ENCODE measurements around the gene EIF2B2. TPM values are rescaled to one million over a fixed set of nuclear protein-coding genes. Genes with fewer than 3 reads are reported as not detected.
A peak's percentile ranks its signal among the peaks of the same experiment; 100 is the strongest.

The EIF2B2 gene
- total and polyA plus RNA-seq, 4 donors = 23.2 to 56.8 (median 47.1) TPM

- Histone ChIP-seq H3K27me3 (ENCODE audit: control insufficient read depth, insufficient read depth, low read length) (no peaks in the 10 kb centered on the region), H3K36me3 (ENCODE audit: control insufficient read depth, insufficient read depth, low read length) (peaks cover 25% of the 10 kb centered on the region), H3K9me3 (ENCODE audit: control insufficient read depth, insufficient read depth, low read length) (no peaks in the 10 kb centered on the region), H3K27ac (ENCODE audit: low read depth, low read length) (no peak overlapping the region), H3K4me1 (ENCODE audit: control insufficient read depth, insufficient read depth, low read length) (no peaks in the 10 kb centered on the region), H3K4me3 (ENCODE audit: low read depth, low read length) (no peak overlapping the region)
- DNase-seq (ENCODE audit: low read depth in 4 of 6, low spot score in 6 of 6) = no peak
- 95% methylated on average over 2 of the region's 2 CpGs for WGBS (ENCODE audit: insufficient coverage)
These were observed 23.2 kb downstream of the EIF2B2 start for GRCh38 chr14:75025876-75026275.

- H3K9me3 ChIP-seq (ENCODE audit: control insufficient read depth, insufficient read depth, low read length) = no peaks in the 10 kb centered on the region
- no peak overlapping the region for H3K4me3 ChIP-seq (ENCODE audit: low read depth, low read length)
- H3K27ac ChIP-seq (ENCODE audit: low read depth, low read length) = no peak overlapping the region
- no CpG with 5 or more reads among the region's 1 CpG for WGBS (ENCODE audit: insufficient coverage)
- no peaks in the 10 kb centered on the region for H3K27me3 ChIP-seq (ENCODE audit: control insufficient read depth, insufficient read depth, low read length)
- H3K36me3 ChIP-seq (ENCODE audit: control insufficient read depth, insufficient read depth, low read length) = peaks cover 38% of the 10 kb centered on the region
- no peaks in the 10 kb centered on the region for H3K4me1 ChIP-seq (ENCODE audit: control insufficient read depth, insufficient read depth, low read length)
- DNase-seq (ENCODE audit: low read depth in 4 of 6, low spot score in 6 of 6) = no peak
These were observed 27.4 kb downstream of the EIF2B2 start for GRCh38 chr14:75030147-75030546.

- H3K36me3 ChIP-seq (ENCODE audit: control insufficient read depth, insufficient read depth, low read length) = peaks cover 29% of the 10 kb centered on the region
- WGBS (ENCODE audit: insufficient coverage) = no CpG with 5 or more reads among the region's 2 CpGs
- H3K4me1 ChIP-seq (ENCODE audit: control insufficient read depth, insufficient read depth, low read length) = no peaks in the 10 kb centered on the region
These were observed 30.2 kb downstream of the EIF2B2 start for GRCh38 chr14:75032939-75033338.

GRCh38 chr14:75040507-75040906 lies 37.8 kb downstream of the EIF2B2 start:
- WGBS (ENCODE audit: insufficient coverage) = no CpG with 5 or more reads among the region's 1 CpG

More at GRCh38 chr14:75032939-75033338, 30.2 kb downstream of the EIF2B2 start:
- no peak for DNase-seq (ENCODE audit: low read depth in 4 of 6, low spot score in 6 of 6)
- no peak overlapping the region for H3K27ac ChIP-seq (ENCODE audit: low read depth, low read length)
- H3K9me3 ChIP-seq (ENCODE audit: control insufficient read depth, insufficient read depth, low read length) = no peaks in the 10 kb centered on the region
- H3K4me3 ChIP-seq (ENCODE audit: low read depth, low read length) = no peak overlapping the region
- H3K27me3 ChIP-seq (ENCODE audit: control insufficient read depth, insufficient read depth, low read length) = no peaks in the 10 kb centered on the region

GRCh38 chr14:75040959-75041358 lies 38.2 kb downstream of the EIF2B2 start:
- Histone ChIP-seq H3K4me1 (ENCODE audit: control insufficient read depth, insufficient read depth, low read length) (peaks cover 4% of the 10 kb centered on the region), H3K4me3 (ENCODE audit: low read depth, low read length) (no peak overlapping the region), H3K27ac (ENCODE audit: low read depth, low read length) (no peak overlapping the region), H3K9me3 (ENCODE audit: control insufficient read depth, insufficient read depth, low read length) (no peaks in the 10 kb centered on the region), H3K27me3 (ENCODE audit: control insufficient read depth, insufficient read depth, low read length) (no peaks in the 10 kb centered on the region), H3K36me3 (ENCODE audit: control insufficient read depth, insufficient read depth, low read length) (peaks cover 19% of the 10 kb centered on the region)
- DNase-seq (ENCODE audit: low read depth in 4 of 6, low spot score in 6 of 6) = no peak
- 100% methylated on average over 2 of the region's 2 CpGs for WGBS (ENCODE audit: insufficient coverage)

More at GRCh38 chr14:75040507-75040906, 37.8 kb downstream of the EIF2B2 start:
- Histone ChIP-seq H3K27me3 (ENCODE audit: control insufficient read depth, insufficient read depth, low read length) (no peaks in the 10 kb centered on the region), H3K4me1 (ENCODE audit: control insufficient read depth, insufficient read depth, low read length) (peaks cover 4% of the 10 kb centered on the region), H3K36me3 (ENCODE audit: control insufficient read depth, insufficient read depth, low read length) (peaks cover 19% of the 10 kb centered on the region), H3K27ac (ENCODE audit: low read depth, low read length) (no peak overlapping the region), H3K4me3 (ENCODE audit: low read depth, low read length) (no peak overlapping the region), H3K9me3 (ENCODE audit: control insufficient read depth, insufficient read depth, low read length) (no peaks in the 10 kb centered on the region)
- no peak for DNase-seq (ENCODE audit: low read depth in 4 of 6, low spot score in 6 of 6)

GRCh38 chr14:75041613-75042012 lies 38.9 kb downstream of the EIF2B2 start:
- no peaks in the 10 kb centered on the region for H3K27me3 ChIP-seq (ENCODE audit: control insufficient read depth, insufficient read depth, low read length)
- no peak overlapping the region for H3K27ac ChIP-seq (ENCODE audit: low read depth, low read length)
- no peak overlapping the region for H3K4me3 ChIP-seq (ENCODE audit: low read depth, low read length)
- H3K9me3 ChIP-seq (ENCODE audit: control insufficient read depth, insufficient read depth, low read length) = no peaks in the 10 kb centered on the region
- peaks cover 4% of the 10 kb centered on the region for H3K4me1 ChIP-seq (ENCODE audit: control insufficient read depth, insufficient read depth, low read length)
- H3K36me3 ChIP-seq (ENCODE audit: control insufficient read depth, insufficient read depth, low read length) = peaks cover 17% of the 10 kb centered on the region
- WGBS (ENCODE audit: insufficient coverage) = no CpG with 5 or more reads among the region's 4 CpGs
- no peak for DNase-seq (ENCODE audit: low read depth in 4 of 6, low spot score in 6 of 6)

GRCh38 chr14:75042035-75042434 lies 39.3 kb downstream of the EIF2B2 start:
- 20% methylated on average over 1 of the region's 6 CpGs for WGBS (ENCODE audit: insufficient coverage)
- Histone ChIP-seq H3K4me1 (ENCODE audit: control insufficient read depth, insufficient read depth, low read length) (peaks cover 4% of the 10 kb centered on the region), H3K27ac (ENCODE audit: low read depth, low read length) (no peak overlapping the region), H3K4me3 (ENCODE audit: low read depth, low read length) (no peak overlapping the region), H3K27me3 (ENCODE audit: control insufficient read depth, insufficient read depth, low read length) (no peaks in the 10 kb centered on the region), H3K9me3 (ENCODE audit: control insufficient read depth, insufficient read depth, low read length) (no peaks in the 10 kb centered on the region), H3K36me3 (ENCODE audit: control insufficient read depth, insufficient read depth, low read length) (peaks cover 17% of the 10 kb centered on the region)
- DNase-seq (ENCODE audit: low read depth in 4 of 6, low spot score in 6 of 6) = peak in 1 of 6 donors; percentile 46

- peaks cover 4% of the 10 kb centered on the region for H3K4me1 ChIP-seq (ENCODE audit: control insufficient read depth, insufficient read depth, low read length)
- WGBS (ENCODE audit: insufficient coverage) = no CpG with 5 or more reads among the region's 2 CpGs
- peaks cover 8% of the 10 kb centered on the region for H3K36me3 ChIP-seq (ENCODE audit: control insufficient read depth, insufficient read depth, low read length)
- H3K4me3 ChIP-seq (ENCODE audit: low read depth, low read length) = no peak overlapping the region
- H3K27ac ChIP-seq (ENCODE audit: low read depth, low read length) = no peak overlapping the region
- peak in 1 of 6 donors; percentile 50 for DNase-seq (ENCODE audit: low read depth in 4 of 6, low spot score in 6 of 6)
- no peaks in the 10 kb centered on the region for H3K9me3 ChIP-seq (ENCODE audit: control insufficient read depth, insufficient read depth, low read length)
- H3K27me3 ChIP-seq (ENCODE audit: control insufficient read depth, insufficient read depth, low read length) = no peaks in the 10 kb centered on the region
These were observed 41.6 kb downstream of the EIF2B2 start for GRCh38 chr14:75044322-75044721.

GRCh38 chr14:75044752-75045151 lies 42.0 kb downstream of the EIF2B2 start:
- H3K36me3 ChIP-seq (ENCODE audit: control insufficient read depth, insufficient read depth, low read length) = peaks cover 8% of the 10 kb centered on the region
- no peak overlapping the region for H3K27ac ChIP-seq (ENCODE audit: low read depth, low read length)
- peaks cover 4% of the 10 kb centered on the region for H3K4me1 ChIP-seq (ENCODE audit: control insufficient read depth, insufficient read depth, low read length)
- no peak overlapping the region for H3K4me3 ChIP-seq (ENCODE audit: low read depth, low read length)
- H3K9me3 ChIP-seq (ENCODE audit: control insufficient read depth, insufficient read depth, low read length) = no peaks in the 10 kb centered on the region
- H3K27me3 ChIP-seq (ENCODE audit: control insufficient read depth, insufficient read depth, low read length) = no peaks in the 10 kb centered on the region
- peak in 1 of 6 donors; percentile 76 for DNase-seq (ENCODE audit: low read depth in 4 of 6, low spot score in 6 of 6)
- 80% methylated on average over 3 of the region's 8 CpGs for WGBS (ENCODE audit: insufficient coverage)

GRCh38 chr14:75046275-75046674 lies 43.6 kb downstream of the EIF2B2 start:
- Histone ChIP-seq H3K4me1 (ENCODE audit: control insufficient read depth, insufficient read depth, low read length) (peaks cover 12% of the 10 kb centered on the region), H3K4me3 (ENCODE audit: low read depth, low read length) (no peak overlapping the region), H3K9me3 (ENCODE audit: control insufficient read depth, insufficient read depth, low read length) (no peaks in the 10 kb centered on the region), H3K36me3 (ENCODE audit: control insufficient read depth, insufficient read depth, low read length) (peaks cover 4% of the 10 kb centered on the region), H3K27me3 (ENCODE audit: control insufficient read depth, insufficient read depth, low read length) (no peaks in the 10 kb centered on the region), H3K27ac (ENCODE audit: low read depth, low read length) (no peak overlapping the region)
- no peak for DNase-seq (ENCODE audit: low read depth in 4 of 6, low spot score in 6 of 6)
- WGBS (ENCODE audit: insufficient coverage) = 96% methylated on average over 4 of the region's 5 CpGs
